Measurements from ENCODE around the gene C22orf42. TPM values are rescaled to one million over a fixed set of nuclear protein-coding genes. Genes with fewer than 3 reads are reported as not detected.

C22orf42 gene
- total RNA-seq, 4 donors from 2014 or later: not detected

GRCh38 chr22:32122899-32123298, 36.2 kb downstream of the C22orf42 start:
- Histone ChIP-seq H3K4me1 (no peaks in the 10 kb centered on the region), H3K9me3 (no peaks in the 10 kb centered on the region), H3K4me3 (no peak overlapping the region), H3K36me3 (no peaks in the 10 kb centered on the region), H3K27me3 (no peaks in the 10 kb centered on the region), H3K27ac (no peak overlapping the region)
- intact Hi-C loops (cut with DNase I; ENCODE audit: low total_unique reads): no loop called here
- in situ Hi-C loops (cut with MboI; ENCODE audit: low sequenced_read_pairs in 4 of 4): no loop called here
- TF ChIP-seq POLR2A (IDR thresholded peaks at IDR 0.05) (no peak), CTCF (IDR thresholded peaks at IDR 0.05 in 4 of 5, conservative IDR thresholded peaks at IDR 0.05 in 1 of 5) (no peak)
- no peak for ATAC-seq
- DNase-seq: no peak

GRCh38 chr22:32120603-32121002, 38.5 kb downstream of the C22orf42 start:
- no peak overlapping the region for H3K27ac ChIP-seq
- in situ Hi-C loops (cut with MboI; ENCODE audit: low sequenced_read_pairs in 4 of 4): no loop called here
- H3K36me3 ChIP-seq: no peaks in the 10 kb centered on the region
- DNase-seq (no peak), ATAC-seq (no peak)
- no peaks in the 10 kb centered on the region for H3K27me3 ChIP-seq
- TF ChIP-seq CTCF (IDR thresholded peaks at IDR 0.05 in 4 of 5, conservative IDR thresholded peaks at IDR 0.05 in 1 of 5) (no peak), POLR2A (IDR thresholded peaks at IDR 0.05) (no peak)
- no peaks in the 10 kb centered on the region for H3K9me3 ChIP-seq
- intact Hi-C loops (cut with DNase I; ENCODE audit: low total_unique reads): no loop called here
- no peak overlapping the region for H3K4me3 ChIP-seq
- H3K4me1 ChIP-seq: no peaks in the 10 kb centered on the region

DNA sequence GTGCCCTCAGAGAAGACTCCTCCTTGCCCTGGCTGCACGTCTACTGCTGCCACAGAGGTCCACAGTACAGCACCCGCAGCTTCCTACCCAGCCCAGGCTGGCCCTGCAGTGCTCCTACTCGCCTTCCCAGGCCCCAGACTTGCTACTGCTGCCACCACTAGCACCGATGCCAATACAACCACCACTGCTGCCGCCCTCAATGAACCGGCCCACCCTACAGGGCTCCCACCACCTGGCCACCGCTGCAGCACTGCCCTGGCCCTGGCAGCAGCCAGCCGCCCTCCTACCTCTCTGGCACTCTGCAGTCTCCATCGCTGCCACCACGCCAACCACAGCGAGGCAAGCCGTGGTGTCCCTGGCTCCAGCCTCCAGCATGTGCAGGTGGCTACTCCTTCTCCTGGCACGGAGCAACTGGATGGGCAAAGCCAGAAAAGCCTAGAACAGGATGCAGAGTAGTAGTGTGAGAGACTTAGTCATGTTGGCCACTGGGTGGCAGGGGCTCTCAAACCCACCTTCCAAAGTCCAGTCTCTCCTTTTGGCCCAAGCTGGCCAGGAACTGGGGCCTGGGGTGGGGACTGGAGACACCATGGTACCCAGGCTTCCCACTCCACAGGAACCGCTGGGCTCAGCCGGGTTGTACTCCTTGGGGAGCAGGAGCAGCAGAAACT, 39.4 kb downstream of the C22orf42 start:
- H3K9me3 ChIP-seq: no peaks in the 10 kb centered on the region
- H3K4me1 ChIP-seq: no peaks in the 10 kb centered on the region
- H3K4me3 ChIP-seq: no peak overlapping the region
- H3K36me3 ChIP-seq: no peaks in the 10 kb centered on the region
- no peak overlapping the region for H3K27ac ChIP-seq
- intact Hi-C loops (cut with DNase I; ENCODE audit: low total_unique reads): no loop called here
- no peaks in the 10 kb centered on the region for H3K27me3 ChIP-seq
- no peak for DNase-seq
- in situ Hi-C loops (cut with MboI; ENCODE audit: low sequenced_read_pairs in 4 of 4): no loop called here
- TF ChIP-seq CTCF (IDR thresholded peaks at IDR 0.05 in 4 of 5, conservative IDR thresholded peaks at IDR 0.05 in 1 of 5) (no peak), POLR2A (IDR thresholded peaks at IDR 0.05) (no peak)
- ATAC-seq: no peak

DNA sequence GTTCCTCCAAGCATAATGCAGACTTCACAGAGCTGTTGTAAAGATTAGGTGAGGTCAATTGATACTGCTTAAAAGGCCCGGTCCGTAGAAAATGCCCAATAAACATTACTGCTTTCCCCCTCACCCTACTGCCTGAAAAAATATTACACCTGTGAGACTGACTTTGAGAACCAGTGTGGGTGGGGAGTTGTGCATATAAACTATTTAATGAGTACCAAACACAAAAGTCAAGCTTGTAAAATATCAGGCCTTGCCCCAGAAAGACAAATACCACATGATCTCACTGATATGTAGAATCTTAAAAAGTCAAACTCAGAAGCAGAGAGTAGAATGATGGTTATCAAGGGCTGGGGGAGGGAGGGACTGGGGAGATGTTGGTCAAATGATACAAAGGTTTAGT, 46.7 kb downstream of the C22orf42 start:
- peaks cover 0 to 3% (median 0%) of the 10 kb centered on the region in 3 donors for H3K27me3 ChIP-seq
- H3K36me3 ChIP-seq: no peaks in the 10 kb centered on the region
- H3K4me1 ChIP-seq: no peaks in the 10 kb centered on the region
- TF ChIP-seq POLR2A (IDR thresholded peaks at IDR 0.05) (no peak), CTCF (IDR thresholded peaks at IDR 0.05 in 4 of 5, conservative IDR thresholded peaks at IDR 0.05 in 1 of 5) (no peak)
- in situ Hi-C loops (cut with MboI; ENCODE audit: low sequenced_read_pairs in 4 of 4): no loop called here
- no peak overlapping the region for H3K4me3 ChIP-seq
- H3K27ac ChIP-seq: no peak overlapping the region
- DNase-seq (no peak), ATAC-seq (no peak)
- no peaks in the 10 kb centered on the region for H3K9me3 ChIP-seq
- intact Hi-C loops (cut with DNase I; ENCODE audit: low total_unique reads): no loop called here

DNA sequence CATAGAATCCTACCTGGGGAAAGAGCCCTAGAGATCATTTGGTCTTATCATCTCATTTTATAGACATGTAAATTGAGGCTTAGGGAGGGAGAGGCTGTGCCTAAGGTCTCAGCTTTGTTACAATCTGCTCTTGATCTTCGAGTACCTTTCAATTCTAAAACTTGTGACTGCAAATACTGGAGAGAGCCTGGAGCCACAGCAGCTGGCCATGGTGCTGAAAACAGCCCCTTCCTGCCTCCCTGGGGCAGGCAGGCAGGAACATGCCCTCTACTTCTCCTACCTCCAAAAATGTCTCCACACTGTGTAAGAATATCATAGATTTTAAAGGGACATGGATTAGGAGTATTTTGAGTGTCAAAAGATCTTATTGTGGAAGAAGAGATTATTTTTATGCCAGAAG, 52.2 kb downstream of the C22orf42 start:
- in situ Hi-C loops (cut with MboI; ENCODE audit: low sequenced_read_pairs in 4 of 4): loop anchor here in 1 of 4 donors (10.0 kb wide), 1 partner anchor 158 kb away; no protein-coding TSS in a partner anchor
- H3K36me3 ChIP-seq: no peaks in the 10 kb centered on the region

More for the DNA sequence above, 52.2 kb downstream of the C22orf42 start:
- no peak for DNase-seq
- Histone ChIP-seq H3K27me3 (peaks cover 0 to 3% (median 0%) of the 10 kb centered on the region in 3 donors), H3K27ac (no peak overlapping the region), H3K9me3 (no peaks in the 10 kb centered on the region), H3K4me1 (no peaks in the 10 kb centered on the region), H3K4me3 (no peak overlapping the region)
- no peak for TF ChIP-seq POLR2A (IDR thresholded peaks at IDR 0.05)
- TF ChIP-seq CTCF (IDR thresholded peaks at IDR 0.05 in 4 of 5, conservative IDR thresholded peaks at IDR 0.05 in 1 of 5): no peak
- ATAC-seq: no peak
- intact Hi-C loops (cut with DNase I; ENCODE audit: low total_unique reads): no loop called here
